ENCODE measurements around the gene ICA1L.
A peak's percentile ranks its signal among the peaks of the same experiment; 100 is the strongest.
"Not testable (repeated sequence)": the region's sequence is repeated elsewhere in the genome, so short reads cannot be mapped to it uniquely, and the experiment has no call there.

Gene ICA1L

DNA sequence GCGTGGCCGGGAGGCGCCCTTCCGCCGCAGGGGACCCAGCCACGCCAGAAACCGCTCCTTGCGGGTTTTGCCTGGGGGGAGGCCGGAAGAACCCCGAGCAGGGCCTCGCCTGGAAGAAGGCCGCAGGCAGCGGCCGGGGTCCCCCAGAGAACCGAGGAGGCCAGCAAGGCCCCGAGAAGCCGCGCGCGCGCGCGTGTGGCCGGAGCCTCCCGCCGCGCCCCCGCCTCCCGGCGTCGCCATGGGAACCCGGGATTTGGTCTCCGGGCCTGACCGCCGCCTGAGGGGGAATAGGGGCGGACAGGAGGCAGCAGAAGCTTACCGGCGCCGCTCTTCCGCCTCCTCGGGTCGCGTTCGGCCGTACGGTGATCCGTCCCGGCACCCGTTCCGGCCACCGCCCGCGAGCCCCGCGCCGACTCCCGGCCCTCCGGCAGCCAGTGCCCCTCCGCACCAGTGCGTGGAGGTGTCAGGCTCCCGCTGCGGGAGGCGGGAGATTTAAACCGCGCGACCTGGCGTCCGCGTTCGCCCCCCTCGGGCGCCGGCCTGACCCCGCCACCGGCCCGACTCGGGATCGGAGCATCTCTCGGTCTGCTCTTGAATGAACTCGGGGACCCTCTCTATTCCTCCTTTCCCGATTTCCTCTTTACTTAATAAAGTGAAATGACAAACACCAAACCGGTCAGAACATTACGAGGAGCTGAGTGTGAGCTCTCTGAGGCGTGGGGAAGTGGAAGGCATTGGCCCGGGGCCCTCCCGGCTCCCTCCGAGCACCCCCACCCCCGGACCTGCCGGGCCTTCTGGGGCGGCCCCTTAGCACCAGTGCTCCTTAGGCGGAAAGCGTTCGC lies at the start of gene ICA1L:
Gene ICA1L (minus strand): TSS at position 467 of the 842 bp plus-strand sequence. CDS start 42,757 bp downstream, outside the sequence.
- peak in 1 of 2 donors; percentile 1 for DNase-seq (ENCODE audit: low read depth in 2 of 2)

GRCh38 chr2:202918860-202919259 lies 47.3 kb upstream of the ICA1L start:
- DNase-seq (ENCODE audit: low read depth in 2 of 2), result no peak

DNA sequence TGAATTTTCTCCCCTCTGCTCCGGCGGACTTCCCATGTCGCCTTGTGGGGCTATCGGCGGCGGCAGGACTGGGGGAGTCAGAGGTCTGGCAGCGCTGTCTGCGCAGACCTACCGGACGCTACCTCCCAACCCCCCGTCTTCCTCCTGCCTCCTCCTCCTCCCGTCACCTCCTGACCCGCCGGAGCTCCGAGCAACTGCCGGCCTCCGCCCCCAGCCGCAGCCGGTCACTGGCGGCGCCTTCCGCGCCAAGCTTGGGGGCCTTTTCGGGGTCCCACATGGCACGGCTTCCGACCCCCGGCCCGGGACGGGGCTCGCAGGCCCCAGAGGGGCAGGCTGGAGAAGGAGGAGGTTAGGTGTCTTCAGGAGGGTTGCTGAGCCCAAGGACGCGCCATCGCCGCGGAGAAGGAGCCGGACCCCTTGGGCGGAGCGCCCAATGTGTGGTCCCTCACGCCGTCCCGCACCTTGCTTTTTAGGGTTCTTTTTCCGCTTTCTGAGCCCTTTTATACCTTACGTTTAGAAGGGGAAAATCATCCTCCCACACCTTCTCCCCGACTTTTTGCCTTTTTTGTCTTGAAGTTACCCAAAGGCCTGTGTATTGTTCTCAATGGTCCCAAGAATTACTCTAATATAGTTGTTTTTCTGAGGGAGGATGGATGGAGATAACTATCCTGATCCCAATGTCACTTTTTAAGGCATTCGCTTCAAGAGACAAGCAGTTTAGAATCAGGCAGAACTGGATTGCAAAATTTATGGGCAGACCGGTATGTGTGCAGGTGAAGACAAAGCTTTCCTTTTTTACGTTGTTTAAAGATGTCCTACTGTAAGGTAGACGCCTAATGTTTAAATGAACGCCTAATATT lies 41.0 kb upstream of the ICA1L start:
- DNase-seq (ENCODE audit: low read depth in 2 of 2), result not testable (repeated sequence)

DNA sequence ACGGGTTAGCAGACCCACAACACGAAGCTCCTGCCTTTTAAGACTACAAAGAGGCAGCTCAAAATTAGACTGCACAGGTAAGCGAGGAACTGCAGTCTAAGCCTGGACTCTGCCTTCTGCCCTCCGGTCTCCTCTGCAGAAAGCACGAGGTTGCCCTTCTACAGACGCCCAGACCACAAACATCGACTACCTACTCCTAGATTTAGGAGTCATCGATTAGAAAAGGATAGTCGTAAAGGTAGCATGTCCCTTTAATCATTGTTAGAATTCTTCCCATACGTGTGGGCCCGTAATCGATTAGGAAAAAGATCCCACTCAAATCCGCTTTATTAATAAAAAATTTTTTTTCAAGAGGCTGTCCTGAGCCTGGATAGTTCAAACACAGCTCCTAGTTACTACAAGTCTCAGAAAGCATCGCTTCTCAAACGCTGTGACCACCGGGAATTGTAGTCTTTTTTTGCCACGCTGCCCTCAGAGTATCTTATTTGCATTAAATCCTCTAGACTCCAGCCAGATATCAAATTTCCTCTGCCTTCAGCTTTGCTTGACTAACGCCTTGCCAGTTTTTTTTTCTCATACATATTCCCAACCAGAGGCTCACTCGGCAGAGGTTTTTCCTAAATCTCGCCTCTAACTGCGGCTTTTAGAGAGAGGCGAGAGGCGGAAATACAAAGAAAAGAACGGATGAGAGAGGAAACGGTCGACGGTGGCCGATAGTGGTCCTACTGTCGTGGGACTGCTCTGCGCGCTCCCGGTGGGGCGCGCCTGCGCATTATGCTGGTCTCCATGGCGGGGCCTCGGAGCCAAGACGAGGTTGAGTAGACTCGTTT lies 40.2 kb upstream of the ICA1L start, which contains the start of the genes CARF and WDR12:
Gene CARF (plus strand): TSS at position 764 of the 830 bp plus-strand sequence. CDS start 29,628 bp downstream, outside the sequence.
Gene WDR12 (minus strand): TSS at position 162 of the 830 bp plus-strand sequence. CDS start 197 bp downstream, outside the sequence.
- peak; percentile 73 to 84 for DNase-seq (ENCODE audit: low read depth in 2 of 2)

DNA sequence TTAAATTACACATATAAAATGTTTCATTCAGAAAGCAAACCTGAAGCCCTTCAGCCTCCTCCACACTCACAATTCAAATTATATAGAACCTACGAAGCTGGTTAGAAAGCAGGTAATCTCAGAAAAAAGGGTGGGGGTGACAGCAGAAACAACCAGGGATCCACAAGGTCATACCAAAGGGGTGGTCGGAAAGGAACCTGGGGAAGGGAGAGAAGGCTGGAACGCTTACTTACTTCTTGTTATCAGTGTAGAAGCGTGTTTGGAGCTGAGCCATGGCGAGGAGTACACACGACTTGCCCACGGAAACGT lies 39.6 kb upstream of the ICA1L start:
- no peak for DNase-seq (ENCODE audit: low read depth in 2 of 2)

DNA sequence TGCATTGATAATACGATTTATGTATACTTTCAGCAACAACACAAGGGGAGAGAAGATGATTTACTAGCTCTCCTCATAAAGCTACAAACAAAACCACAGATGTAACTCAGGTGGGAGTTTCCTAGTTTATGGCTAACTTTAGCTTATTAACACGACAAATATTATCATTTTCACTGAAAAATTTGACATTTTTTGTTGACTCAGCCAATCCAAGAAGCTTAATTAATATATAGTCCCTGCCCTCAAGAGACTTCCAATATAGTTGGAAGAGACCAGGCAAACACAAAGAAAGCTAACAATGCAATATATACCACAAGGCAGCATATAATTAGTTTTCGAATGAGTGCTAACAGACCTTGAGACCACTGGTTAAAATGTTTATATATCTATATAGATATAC lies 39.1 kb upstream of the ICA1L start:
- DNase-seq (ENCODE audit: low read depth in 2 of 2), result no peak

DNA sequence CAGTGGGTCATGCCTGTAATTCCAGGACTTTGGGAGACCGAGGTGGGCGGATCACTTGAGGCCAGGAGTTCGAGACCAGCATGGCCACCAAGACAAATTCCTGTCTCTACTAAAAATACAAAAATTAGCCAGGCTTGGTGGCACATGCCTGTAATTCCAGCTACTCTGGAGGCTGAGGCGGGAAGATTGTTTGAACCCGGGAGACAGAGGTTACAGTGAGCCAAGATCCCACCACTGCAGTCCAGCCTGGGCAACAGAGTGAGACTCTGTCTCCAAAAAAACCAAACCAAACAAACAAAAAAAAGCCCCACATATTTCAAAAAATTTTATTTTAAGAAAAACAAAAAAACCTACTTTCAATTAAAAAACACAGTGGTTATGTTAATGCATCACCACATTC lies 38.7 kb upstream of the ICA1L start:
- DNase-seq (ENCODE audit: low read depth in 2 of 2), result not testable (repeated sequence)

GRCh38 chr2:202909394-202910192 lies 38.0 kb upstream of the ICA1L start:
- no peak for DNase-seq (ENCODE audit: low read depth in 2 of 2)

DNA sequence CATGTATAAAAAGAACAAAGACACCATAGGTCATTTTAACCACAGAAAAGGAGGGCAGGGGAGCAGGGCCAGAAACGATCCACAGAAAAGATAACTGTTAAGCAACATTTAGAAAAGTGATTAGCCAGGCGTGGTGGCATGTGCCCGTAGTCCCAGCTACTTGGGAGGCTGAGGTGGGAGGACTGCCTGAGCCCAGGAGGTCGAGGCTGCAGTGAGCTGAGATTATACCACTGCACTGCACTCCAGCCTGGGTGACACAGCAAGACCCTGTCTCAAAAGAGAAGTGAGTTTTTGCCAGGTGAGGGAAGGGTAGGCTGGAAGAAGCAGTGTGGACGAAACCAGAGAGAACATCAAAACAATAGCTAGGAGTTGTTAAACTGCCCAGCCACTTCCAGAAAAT lies 36.6 kb upstream of the ICA1L start:
- DNase-seq (ENCODE audit: low read depth in 2 of 2), result no peak

DNA sequence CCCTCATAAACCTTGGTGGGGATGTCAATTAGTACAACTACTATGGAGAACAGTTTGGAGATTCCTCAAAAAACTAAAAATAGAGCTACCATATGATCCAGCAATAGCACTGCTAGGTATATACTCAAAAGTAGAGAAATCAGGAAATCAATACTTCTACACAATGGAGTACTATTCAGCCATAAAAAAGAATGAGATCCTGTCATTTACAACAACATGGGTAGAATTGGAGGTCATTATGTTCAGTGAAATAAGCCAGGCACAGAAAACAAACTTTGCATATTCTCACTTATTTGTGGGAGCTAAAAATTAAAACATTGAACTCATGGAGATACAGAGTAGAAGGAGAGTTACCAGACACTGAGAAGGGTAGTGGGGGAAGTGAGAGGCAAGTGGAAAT lies 33.9 kb upstream of the ICA1L start:
- not testable (repeated sequence) for DNase-seq (ENCODE audit: low read depth in 2 of 2)

DNA sequence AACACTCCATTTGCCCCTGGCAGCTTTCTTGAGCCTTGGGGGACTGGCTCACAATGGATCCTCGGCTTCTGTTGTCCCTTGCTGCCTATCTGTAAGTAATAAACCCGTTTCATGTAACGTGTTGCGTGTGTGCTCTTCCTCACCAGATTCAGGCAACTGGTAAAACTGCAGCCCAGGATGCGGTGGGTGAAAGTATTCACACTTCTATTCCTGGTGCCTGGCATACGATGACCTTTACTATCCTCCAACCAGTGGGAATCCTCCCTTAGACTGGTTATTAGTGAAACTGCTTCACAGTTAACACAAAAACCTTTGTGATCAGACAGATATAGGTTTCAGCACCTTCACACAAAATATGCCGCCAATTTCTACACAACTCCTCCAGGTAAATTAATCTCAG lies 13.6 kb upstream of the ICA1L start:
- no peak for DNase-seq (ENCODE audit: low read depth in 2 of 2)

- no peak for DNase-seq (ENCODE audit: low read depth in 2 of 2)
Measured at GRCh38 chr2:202883987-202884675, 12.6 kb upstream of the ICA1L start.

GRCh38 chr2:202881570-202881969 lies 10.0 kb upstream of the ICA1L start:
- DNase-seq (ENCODE audit: low read depth in 2 of 2), result no peak

GRCh38 chr2:202877699-202878098 lies 6.1 kb upstream of the ICA1L start:
- no peak for DNase-seq (ENCODE audit: low read depth in 2 of 2)

- DNase-seq (ENCODE audit: low read depth in 2 of 2), result peak; percentile 23 to 33
Measured at GRCh38 chr2:202870431-202871299, 901 bp downstream of the ICA1L start.

DNA sequence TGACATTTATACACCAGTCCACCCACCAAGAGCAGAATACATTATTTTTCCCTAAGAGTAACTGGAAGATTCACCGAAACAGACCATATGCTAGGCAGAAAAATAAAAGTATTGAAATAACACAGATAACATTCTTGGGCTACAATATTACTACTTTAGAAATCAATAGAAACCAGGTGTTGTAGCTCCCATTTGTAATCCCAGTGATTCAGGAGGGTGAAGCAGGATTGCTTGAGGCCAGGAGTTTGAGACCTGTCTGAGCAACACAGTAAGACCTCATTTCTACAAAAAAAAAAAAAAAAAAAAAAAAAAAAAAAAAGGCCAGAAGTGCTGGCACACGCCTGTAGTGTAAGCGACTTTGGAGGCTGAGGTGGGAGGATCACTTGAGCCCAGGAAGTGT lies 9.6 kb downstream of the ICA1L start:
- no peak for DNase-seq (ENCODE audit: low read depth in 2 of 2)

DNA sequence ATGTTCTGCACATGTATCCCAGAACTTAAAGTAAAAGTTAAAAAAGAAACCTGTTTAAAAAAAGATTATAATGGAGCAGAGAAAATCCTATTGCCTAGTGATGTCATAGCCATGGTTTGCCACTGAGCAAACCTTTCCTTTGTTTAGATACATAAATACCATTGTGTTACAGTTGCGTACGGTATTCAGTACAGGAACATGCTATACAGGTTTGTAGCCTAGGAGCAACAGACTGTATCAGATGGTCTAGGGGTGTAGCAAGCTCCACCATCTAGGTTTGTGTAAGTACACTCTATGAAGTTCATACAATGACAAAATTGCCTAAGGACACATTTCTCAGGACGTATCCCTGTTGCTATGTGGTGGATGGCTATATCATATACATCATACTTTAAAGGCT lies 13.0 kb downstream of the ICA1L start:
- no peak for DNase-seq (ENCODE audit: low read depth in 2 of 2)

DNA sequence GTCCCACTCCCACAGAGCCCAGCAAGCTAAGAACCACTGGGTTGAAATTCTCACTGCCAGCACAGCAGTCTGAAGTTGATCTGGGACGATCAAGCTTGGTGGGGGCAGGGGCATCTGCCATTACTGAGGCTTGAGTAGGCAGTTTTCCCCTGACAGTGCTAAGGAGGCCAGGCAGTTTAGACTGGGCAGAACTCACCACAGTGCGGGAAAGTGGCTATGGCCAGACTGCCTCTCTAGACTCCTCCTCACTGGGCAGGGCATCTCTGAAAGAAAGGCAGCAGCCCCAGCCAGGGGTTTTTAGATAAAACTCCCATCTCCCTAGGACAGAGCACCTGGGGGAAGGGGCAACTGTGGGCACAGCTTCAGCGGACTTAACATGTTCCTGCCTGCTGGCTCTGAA lies 22.2 kb downstream of the ICA1L start:
- DNase-seq (ENCODE audit: low read depth in 2 of 2), result not testable (repeated sequence)

DNA sequence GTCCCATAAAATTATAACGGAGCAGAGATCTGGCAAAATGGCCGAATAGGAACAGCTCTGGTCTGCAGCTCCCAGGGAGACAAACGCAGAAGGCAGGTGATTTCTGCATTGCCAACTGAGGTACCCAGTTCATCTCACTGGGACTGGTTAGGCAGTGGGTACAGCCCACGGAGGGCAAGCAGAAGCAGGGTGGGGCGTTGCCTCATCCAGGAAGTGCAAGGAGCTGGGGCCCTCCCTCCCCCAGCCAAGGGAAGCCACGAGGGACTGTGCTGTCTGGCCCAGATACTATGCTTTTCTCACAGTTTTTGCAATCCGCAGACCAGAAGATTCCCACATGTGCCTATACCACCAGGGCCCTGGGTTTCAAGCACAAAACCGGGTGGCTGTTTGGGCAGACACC lies 22.8 kb downstream of the ICA1L start:
- DNase-seq (ENCODE audit: low read depth in 2 of 2), result no peak
